Skeletal muscle satellite cell (primary cell): ENCODE results near the gene ARID3B.
"Not testable (repeated sequence)": the region's sequence is repeated elsewhere in the genome, so short reads cannot be mapped to it uniquely, and the experiment has no call there.

Experiments used
- H3K27me3 ChIP-seq: 2 replicates; pipeline ENCODE4 v1.7.0; 2013; ENCODE audit warnings: low read length; ENCODE audit not compliant: control insufficient read depth, insufficient read depth
- H3K36me3 ChIP-seq: 2 replicates; pipeline ENCODE4 v1.7.0; 2013; ENCODE audit warnings: mild to moderate bottlenecking, control low read depth, low read length; ENCODE audit not compliant: insufficient read depth
- H3K4me1 ChIP-seq: 2 replicates; pipeline ENCODE4 v1.7.0; 2013; ENCODE audit warnings: low read length; ENCODE audit not compliant: control insufficient read depth, insufficient read depth
- H3K4me2 ChIP-seq: 2 replicates; pipeline ENCODE4 v1.7.0; 2013; ENCODE audit warnings: mild to moderate bottlenecking, low read length
- H3K4me3 ChIP-seq: 2 replicates; pipeline ENCODE4 v1.7.0; 2013; ENCODE audit warnings: low read length
- H3K9ac ChIP-seq: 2 replicates; pipeline ENCODE4 v1.7.0; 2013; ENCODE audit warnings: mild to moderate bottlenecking, low read depth, low read length, moderate library complexity
- H3K9me3 ChIP-seq: replicated peaks from 2 replicates; pipeline ENCODE4 v1.7.0; 2013; ENCODE audit warnings: mild to moderate bottlenecking, control low read depth, low read length

Gene ARID3B

DNA sequence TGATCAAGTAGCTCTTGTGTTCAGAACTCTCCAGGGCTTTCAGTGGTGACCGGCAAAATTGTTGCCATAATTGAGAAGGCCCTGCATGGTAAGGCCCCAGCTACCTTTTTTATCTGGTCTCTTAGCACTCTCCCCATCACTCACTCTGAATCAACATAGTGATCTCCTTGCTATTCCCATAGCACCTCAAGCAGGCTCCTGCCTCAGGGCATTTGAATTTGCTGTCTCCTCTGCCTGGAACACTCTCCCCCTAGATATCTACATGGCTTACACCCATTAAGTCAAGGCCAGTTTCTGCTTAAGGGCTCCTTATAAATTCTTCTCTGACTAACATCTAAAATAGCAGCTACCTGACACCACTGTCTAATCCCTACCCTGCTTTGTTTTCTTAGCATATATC is 3.3 kb upstream of the ARID3B start:
- H3K4me1 ChIP-seq, result peaks cover 25% of the 10 kb centered on the region
- no peak overlapping the region for H3K9ac ChIP-seq
- no peaks in the 10 kb centered on the region for H3K9me3 ChIP-seq
- no peak overlapping the region for H3K4me3 ChIP-seq
- no peak overlapping the region for H3K4me2 ChIP-seq
- no peaks in the 10 kb centered on the region for H3K27me3 ChIP-seq
- no peaks in the 10 kb centered on the region for H3K36me3 ChIP-seq

DNA sequence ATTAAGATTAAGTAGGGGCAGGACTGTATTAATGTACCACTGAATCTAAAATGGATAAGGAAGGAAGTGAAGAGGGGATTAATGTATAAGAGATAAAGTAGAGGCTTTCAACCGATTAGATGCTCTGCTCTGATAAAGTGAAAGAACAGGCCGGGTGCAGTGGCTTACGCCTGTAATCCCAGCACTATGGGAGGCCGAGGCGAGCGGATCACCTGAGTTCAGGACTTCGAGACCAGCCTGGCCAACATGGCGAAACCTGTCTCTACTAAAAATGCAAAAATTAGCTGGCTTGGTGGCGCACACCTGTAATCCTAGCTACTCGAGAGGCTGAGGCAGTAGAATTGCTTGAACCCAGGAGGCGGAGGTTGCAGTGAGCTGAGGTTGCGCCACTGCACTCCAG is 1.5 kb upstream of the ARID3B start:
- H3K27me3 ChIP-seq, H3K9ac ChIP-seq, H3K4me3 ChIP-seq, H3K9me3 ChIP-seq, H3K36me3 ChIP-seq: not testable (repeated sequence)
- peak overlapping the region; percentile 95 for H3K4me2 ChIP-seq
- H3K4me1 ChIP-seq, result peaks cover 25% of the 10 kb centered on the region

DNA sequence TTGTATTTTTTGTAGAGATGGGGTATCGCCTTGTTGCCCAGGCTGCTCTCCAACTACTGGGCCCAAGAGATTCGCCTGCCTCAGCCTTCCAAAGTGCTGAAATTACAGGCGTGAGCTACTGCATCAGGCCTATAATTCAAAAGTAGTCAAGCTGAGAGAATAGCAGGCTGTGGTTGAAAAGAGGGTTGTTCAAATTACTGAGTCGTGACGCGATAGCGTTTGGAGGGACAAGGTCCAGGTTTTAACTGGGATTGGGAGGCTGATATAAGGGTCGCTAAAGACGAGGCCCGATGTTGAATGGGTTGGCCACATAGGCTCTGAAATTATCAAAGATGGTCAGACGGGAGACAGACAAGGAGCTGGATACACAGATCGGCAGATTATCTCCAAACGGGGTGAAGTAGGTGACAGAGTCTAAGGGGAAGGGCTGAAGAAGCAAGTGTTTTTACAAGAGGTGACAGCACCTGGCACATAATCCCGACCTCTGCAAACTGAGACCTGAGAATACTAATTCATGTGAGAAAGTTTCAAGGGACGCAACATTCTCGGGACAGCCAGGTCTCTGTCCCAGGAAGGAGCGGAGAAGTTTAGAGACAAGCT is 759 bp upstream of the ARID3B start:
- H3K9ac ChIP-seq, result peak overlapping the region; percentile 82
- H3K9me3 ChIP-seq, result no peaks in the 10 kb centered on the region
- peaks cover 4% of the 10 kb centered on the region for H3K27me3 ChIP-seq
- H3K4me1 ChIP-seq, result peaks cover 23% of the 10 kb centered on the region
- H3K36me3 ChIP-seq, result no peaks in the 10 kb centered on the region
- peak overlapping the region; percentile 95 for H3K4me2 ChIP-seq
- H3K4me3 ChIP-seq, result peak overlapping the region; percentile 74

DNA sequence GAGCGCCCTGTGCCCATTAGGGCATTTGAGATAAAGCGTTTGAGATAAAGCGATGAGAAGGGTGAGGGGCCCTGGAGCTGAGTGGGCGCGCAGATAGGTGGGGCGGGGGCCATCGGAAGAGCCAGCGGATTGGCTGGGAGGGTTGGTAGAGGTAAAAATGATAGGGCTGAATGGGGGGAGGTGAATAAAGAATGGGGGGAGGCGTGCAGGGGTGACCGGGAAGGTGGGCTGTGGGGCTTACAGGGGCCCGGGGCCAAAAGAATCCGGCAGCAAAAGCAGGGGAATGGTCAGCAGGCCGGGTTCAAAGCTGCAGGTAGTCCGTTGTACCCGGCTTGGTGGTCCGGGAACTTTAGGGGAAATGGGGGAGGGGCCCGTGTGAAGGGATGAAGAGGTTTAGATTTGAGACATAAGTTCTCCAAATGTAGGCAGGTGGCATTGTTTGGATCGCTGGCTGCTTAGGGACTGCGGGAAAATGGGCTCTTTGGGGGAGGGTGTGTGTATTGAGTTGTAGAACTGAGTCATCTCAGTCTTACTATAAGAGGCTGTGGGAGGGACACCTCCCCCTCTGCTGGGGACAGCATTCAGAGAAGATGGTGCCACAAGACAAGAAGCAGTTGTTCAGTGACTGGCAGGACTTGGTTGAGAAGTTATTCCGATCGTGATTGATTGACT is 610 bp downstream of the ARID3B start:
- H3K9me3 ChIP-seq, result no peaks in the 10 kb centered on the region
- peaks cover 4% of the 10 kb centered on the region for H3K27me3 ChIP-seq
- H3K4me2 ChIP-seq, result peak overlapping the region; percentile 93
- no peaks in the 10 kb centered on the region for H3K36me3 ChIP-seq
- H3K4me1 ChIP-seq, result peaks cover 30% of the 10 kb centered on the region
- peak overlapping the region; percentile 79 for H3K9ac ChIP-seq
- H3K4me3 ChIP-seq, result peak overlapping the region; percentile 83

DNA sequence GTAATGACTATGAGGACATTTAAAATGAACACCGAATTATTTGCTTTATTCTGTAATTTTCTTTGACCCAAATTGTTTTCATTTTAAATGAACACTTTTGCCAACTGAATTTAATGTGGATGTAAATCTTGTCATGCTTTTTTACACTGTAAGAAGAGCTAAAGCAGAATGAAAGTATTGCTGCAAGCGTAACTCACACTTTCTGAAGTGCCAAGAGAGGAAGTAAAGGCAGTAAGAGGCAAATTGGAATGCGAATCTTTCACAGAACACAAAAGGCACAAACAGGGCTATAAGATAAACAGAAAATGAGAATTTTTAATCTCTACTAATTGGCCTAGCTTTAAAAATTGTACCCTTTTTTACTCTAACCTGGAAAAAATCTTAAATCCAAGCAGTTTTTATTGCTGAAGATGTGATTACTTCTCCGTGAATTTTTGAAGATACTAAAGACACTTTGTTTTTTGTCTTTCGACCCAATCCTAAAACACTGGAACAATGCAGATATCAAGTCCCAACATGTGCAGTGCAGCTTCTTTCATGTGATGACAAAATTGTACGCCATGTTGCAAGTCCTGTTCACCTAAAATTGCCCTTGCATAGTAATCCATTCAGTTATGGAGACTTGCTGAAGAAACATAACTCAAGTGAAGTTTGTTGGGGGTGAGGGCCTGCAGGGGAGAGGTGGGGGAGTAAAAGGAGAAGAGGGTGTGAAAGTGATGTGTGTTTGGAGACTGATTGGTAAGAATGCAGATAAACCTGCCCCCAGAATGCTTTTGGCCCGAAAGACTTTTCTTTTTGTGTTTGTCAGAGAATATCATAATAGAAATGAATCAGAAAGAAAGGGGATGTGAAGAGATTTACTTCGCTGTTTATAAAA is 1.4 kb downstream of the ARID3B start:
- no peak overlapping the region for H3K4me3 ChIP-seq
- no peak overlapping the region for H3K9ac ChIP-seq
- H3K4me1 ChIP-seq, result peaks cover 32% of the 10 kb centered on the region
- no peaks in the 10 kb centered on the region for H3K36me3 ChIP-seq
- no peaks in the 10 kb centered on the region for H3K9me3 ChIP-seq
- peak overlapping the region; percentile 93 for H3K4me2 ChIP-seq
- peaks cover 4% of the 10 kb centered on the region for H3K27me3 ChIP-seq

DNA sequence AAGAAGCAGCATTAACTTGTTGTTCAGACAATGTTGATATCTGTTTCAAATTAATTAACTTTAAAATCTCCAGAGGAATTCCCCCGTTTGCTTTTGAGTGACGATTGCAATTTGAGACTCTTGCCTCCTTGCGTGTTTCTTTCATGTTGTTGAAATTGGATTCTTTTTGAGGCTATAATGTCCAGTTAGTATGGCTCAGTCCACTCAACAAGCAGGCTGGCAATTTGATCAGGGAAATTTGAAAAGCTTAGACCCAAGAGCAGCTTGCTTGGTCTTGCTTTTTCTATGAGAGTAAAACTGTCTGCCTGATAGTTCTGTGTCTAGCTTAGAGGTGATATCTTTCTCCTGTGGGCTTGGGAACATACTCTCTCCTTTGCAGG is 2.0 kb downstream of the ARID3B start:
- Histone ChIP-seq H3K36me3 (no peaks in the 10 kb centered on the region), H3K4me3 (no peak overlapping the region), H3K4me1 (peaks cover 32% of the 10 kb centered on the region), H3K27me3 (peaks cover 4% of the 10 kb centered on the region), H3K9me3 (no peaks in the 10 kb centered on the region), H3K9ac (no peak overlapping the region), H3K4me2 (no peak overlapping the region)

DNA sequence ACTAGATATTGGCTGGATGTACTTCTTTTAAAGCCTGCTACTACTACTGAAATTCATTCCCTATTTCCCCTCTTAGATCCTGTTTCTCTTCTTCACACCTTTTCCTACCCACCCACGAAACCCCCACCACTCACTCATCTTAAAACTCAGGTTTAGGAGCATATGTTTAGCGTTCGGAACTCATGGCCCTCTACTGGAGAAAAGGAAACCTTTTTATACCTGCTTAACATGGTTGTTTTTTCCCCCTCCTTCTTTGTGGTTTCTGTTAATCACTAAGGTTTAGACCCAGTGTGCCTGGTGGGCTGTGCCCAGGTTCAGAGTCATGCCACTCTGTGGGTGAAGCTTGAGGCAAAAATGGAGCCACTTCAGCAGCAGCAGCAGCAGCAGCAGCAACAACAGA is 2.6 kb downstream of the ARID3B start:
- H3K4me1 ChIP-seq, result peaks cover 32% of the 10 kb centered on the region

DNA sequence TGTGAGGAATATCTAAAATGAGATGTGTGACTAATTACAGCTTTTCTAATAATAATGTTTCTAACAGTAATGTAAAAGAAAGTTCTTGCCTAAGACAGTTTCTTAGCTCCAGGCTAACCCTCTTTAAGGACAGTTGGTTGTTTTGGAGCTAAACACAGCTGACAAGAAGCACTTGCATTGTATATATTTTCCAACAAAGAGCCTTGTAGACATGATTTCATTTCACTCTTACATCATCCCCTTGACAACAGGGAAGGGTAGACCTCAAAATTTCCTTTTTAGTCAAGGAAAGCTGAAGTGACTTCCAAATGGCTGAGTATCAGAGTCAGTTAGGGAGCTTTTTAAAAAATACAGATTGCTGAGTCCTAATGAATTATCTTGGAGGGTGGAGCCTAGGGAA is 4.1 kb downstream of the ARID3B start:
- Histone ChIP-seq H3K9ac (no peak overlapping the region), H3K4me1 (peaks cover 29% of the 10 kb centered on the region), H3K36me3 (no peaks in the 10 kb centered on the region), H3K4me2 (no peak overlapping the region), H3K27me3 (peaks cover 4% of the 10 kb centered on the region), H3K4me3 (no peak overlapping the region), H3K9me3 (no peaks in the 10 kb centered on the region)

More for the DNA sequence above, 2.6 kb downstream of the ARID3B start:
- H3K9me3 ChIP-seq, result no peaks in the 10 kb centered on the region
- H3K36me3 ChIP-seq, result no peaks in the 10 kb centered on the region
- H3K4me2 ChIP-seq, result no peak overlapping the region
- no peak overlapping the region for H3K4me3 ChIP-seq
- peaks cover 4% of the 10 kb centered on the region for H3K27me3 ChIP-seq
- H3K9ac ChIP-seq, result no peak overlapping the region

DNA sequence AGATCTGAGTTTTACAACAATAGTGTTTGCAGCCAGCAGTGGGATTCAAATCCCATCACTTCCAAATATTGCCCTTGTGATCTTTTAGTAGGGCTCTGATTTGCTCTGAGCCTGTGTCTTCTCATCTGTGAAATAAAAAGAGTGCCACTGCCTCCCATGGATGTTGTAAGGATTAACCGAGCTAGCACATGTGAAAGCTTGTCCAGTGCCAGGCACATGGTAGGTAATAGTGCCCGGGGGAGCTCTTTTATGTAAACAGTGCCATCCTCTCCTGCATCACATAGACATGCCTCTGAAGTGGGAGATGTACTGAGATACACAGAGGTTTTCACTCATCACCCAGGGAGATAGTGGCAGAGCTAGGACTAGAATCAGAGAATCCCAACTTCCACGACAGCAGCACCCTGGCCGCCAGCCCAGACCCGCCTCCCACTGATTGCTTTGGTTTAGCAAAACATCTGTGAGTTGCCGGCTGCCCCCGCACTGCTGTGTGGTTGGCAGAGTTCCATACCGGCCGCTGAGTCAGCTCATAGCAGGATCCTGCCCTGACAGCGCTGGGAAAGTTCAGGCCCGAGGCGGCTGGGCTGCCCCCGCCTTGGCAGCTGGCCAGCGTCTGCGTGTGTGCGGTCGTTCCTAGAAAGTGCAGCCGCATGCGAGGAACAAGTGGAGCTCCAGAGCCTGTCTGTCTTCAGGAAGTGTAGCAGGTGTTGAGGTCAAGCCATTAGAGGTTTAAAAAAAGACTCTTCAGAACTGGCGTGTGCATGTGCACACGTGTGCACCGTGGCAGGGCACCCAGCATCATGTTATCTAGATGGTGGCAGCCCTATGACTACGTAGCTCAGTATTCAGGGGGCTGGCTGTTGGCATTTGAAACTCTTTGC is 5.0 kb downstream of the ARID3B start:
- Histone ChIP-seq H3K36me3 (no peaks in the 10 kb centered on the region), H3K9ac (no peak overlapping the region), H3K4me3 (no peak overlapping the region), H3K4me2 (peak overlapping the region; percentile 41), H3K27me3 (peaks cover 4% of the 10 kb centered on the region), H3K9me3 (no peaks in the 10 kb centered on the region), H3K4me1 (peaks cover 26% of the 10 kb centered on the region)

DNA sequence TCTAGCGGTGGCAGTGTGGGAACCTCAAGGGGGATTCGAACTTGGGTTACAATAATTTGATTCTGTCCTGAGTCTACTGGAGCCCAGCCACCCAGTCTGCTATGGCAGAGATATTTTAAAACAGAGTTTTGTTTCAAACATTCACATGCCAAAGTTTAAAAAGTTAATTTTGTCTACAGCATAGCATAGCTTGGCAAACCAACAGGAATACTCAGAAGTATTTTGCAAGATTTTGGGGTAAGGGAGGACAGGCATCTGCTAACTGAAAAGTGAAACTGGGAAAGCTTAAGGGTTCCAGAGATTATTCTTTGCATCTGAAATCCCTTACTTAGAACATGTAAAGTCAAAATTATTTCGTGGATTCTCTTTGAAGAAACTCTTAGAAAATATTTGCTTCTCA is 6.6 kb downstream of the ARID3B start:
- H3K27me3 ChIP-seq, result peaks cover 4% of the 10 kb centered on the region
- peaks cover 13% of the 10 kb centered on the region for H3K4me1 ChIP-seq
- no peak overlapping the region for H3K4me2 ChIP-seq
- no peaks in the 10 kb centered on the region for H3K9me3 ChIP-seq
- no peak overlapping the region for H3K9ac ChIP-seq
- no peaks in the 10 kb centered on the region for H3K36me3 ChIP-seq
- H3K4me3 ChIP-seq, result no peak overlapping the region

DNA sequence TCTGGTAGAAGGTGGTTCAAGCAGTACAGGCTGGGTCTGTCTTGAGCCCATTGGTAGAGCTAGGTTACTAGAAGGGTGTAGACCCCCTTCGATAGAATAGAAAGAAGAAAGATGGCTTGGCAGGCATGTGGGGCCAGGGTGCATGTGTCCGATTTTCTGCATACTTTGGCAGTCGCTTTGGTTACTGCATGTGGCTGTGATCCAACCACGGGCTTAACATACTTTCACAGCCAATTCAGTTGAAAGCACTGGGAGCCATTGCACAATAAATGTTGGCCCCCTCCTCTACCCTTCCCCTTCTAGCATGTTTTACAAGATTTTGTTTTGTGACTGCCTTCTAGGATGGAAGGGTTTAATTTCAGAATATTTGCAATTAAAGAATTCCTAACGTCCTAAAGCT is 7.2 kb downstream of the ARID3B start:
- no peak overlapping the region for H3K4me3 ChIP-seq
- no peaks in the 10 kb centered on the region for H3K9me3 ChIP-seq
- H3K9ac ChIP-seq, result no peak overlapping the region
- H3K36me3 ChIP-seq, result no peaks in the 10 kb centered on the region
- H3K4me2 ChIP-seq, result no peak overlapping the region
- H3K27me3 ChIP-seq, result peaks cover 4% of the 10 kb centered on the region
- H3K4me1 ChIP-seq, result peaks cover 13% of the 10 kb centered on the region
